NCI-H2171 treated with DMSO at 0.1 percent for 48 hours (cell line): ENCODE measurements around the gene ARSD.
"Not testable (repeated sequence)": the region's sequence is repeated elsewhere in the genome, so short reads cannot be mapped to it uniquely, and the experiment has no call there.

Source experiments
- DNase-seq: peaks from one replicate; lab custom pipeline; 2025; lab: John Stamatoyannopoulos, UW

Gene ARSD, protein sequence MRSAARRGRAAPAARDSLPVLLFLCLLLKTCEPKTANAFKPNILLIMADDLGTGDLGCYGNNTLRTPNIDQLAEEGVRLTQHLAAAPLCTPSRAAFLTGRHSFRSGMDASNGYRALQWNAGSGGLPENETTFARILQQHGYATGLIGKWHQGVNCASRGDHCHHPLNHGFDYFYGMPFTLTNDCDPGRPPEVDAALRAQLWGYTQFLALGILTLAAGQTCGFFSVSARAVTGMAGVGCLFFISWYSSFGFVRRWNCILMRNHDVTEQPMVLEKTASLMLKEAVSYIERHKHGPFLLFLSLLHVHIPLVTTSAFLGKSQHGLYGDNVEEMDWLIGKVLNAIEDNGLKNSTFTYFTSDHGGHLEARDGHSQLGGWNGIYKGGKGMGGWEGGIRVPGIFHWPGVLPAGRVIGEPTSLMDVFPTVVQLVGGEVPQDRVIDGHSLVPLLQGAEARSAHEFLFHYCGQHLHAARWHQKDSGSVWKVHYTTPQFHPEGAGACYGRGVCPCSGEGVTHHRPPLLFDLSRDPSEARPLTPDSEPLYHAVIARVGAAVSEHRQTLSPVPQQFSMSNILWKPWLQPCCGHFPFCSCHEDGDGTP

GRCh38 chrX:2928583-2929434 lies at the start of gene ARSD:
Gene ARSD, minus strand, starts transcription at chrX:2929339. Its CDS starts 64 bp downstream, at chrX:2929275.
- no peak for DNase-seq

DNA sequence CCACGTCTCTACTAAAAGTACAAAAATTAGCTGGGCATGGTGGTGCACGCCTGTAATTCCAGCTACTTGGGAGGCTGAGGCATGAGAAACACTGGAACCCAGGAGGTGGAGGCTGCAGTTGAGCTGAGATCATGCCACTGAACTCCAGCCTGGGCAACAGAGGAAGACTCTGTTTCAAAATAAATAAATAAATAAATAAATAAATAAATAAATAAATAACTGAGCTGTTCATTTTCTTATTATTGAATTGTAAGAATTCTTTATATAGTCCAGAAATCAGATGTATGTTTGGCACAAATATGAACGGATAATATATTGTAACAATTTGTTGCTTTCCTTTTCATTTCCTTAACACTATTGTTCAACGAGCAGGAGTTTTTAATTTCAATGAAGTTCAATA lies 49.5 kb upstream of the ARSD start:
- DNase-seq, result not testable (repeated sequence)

DNA sequence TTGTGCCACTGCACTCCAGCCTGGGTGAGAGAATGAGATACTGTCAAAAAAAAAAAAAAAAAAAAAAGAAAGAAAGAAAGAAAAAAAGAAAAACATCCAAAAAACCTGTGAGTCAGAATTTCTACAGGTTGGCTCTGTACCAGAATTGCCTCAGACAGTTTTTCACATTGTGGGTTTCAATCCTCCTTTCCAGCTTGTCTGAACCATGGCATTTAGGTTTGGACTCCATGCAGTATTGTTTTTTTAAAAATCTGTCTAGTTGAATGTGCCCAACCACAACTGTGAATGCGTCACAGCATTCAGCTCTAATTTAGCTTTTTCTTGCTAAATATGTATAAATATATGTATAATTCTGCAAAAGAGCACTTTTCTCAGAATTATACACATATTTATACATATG lies 45.8 kb upstream of the ARSD start:
- DNase-seq, result no peak

DNA sequence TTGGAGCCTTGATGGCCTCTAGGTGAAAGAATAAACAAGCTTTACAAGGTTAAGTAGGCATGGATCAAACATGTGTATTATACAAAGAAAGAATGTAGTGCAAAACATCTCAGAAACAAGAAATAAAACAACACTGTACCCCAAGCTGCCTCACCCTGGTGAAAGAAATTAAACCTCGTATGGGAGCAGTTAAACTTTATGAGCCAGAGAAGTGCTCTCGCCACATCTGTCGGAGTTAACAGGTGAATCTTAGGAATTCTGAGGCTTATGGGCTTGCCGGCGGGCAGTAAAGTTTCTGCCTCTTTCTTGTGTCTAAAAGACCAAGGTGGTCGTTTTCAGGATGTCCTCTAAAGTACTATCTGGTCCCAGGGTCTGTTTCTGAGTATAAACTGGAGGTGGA lies 43.3 kb upstream of the ARSD start:
- DNase-seq, result no peak

- DNase-seq, result no peak
These were observed 39.9 kb upstream of the ARSD start for GRCh38 chrX:2969021-2969420.

- no peak for DNase-seq
These were observed 39.1 kb upstream of the ARSD start for GRCh38 chrX:2967998-2968909.

- no peak for DNase-seq
These were observed 38.4 kb upstream of the ARSD start for GRCh38 chrX:2967584-2967983.

DNA sequence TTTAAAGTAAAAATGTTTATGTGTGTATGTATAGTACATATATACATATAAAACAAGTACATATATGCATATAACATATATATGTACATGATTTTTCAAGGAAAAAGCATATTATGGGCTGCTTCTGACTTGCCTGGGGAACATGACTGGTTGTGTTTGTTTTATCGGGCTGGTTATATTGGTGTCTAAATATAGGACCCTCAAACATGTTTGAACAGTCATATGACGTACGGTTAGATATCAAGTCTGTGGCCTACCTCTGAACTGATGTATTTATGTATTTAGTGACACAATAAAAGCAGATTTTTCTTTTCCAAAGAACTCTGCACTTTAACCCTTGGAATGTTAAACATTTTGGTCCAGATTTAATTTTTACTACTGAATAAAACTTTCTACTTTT lies 37.9 kb upstream of the ARSD start:
- no peak for DNase-seq

- no peak for DNase-seq
These were observed 36.8 kb upstream of the ARSD start for GRCh38 chrX:2965965-2966364.

DNA sequence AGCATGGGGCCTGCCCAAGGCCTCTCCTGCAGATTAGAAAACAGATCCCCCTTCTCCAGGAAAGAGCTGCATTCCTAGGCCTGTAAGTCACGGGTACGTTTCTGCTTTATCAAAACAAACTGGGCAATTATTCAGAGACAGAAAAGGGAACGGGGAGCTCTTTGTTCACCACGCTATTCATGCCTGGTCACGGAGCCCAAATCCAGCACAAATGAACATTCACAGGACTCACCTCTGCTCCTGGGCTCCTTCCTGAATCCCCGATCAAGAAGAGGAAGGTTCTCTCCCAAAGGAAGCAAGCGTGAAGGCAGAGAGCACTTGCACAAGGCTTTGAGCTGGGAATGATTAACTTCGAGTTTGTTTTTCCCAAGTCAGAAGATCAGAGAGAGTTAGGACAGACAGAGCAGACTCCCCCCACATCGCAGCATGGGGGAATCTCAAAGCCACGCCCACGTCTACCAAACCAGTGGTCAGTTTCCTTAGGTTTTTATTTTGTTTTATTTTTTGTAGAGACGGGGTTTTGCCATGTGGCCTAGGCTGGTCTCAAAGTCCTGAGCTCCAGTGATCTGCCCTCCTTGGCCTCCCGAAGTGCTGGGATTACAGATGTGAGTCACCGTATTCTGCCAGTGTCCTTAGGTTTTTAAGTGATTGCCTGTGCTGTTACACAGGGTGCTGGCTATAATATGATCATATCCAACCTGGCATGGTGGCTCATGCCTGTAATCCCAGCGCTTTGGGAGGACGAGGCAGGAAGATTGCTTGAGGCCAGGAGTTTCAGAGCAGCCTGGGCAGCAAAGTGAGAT lies 35.1 kb upstream of the ARSD start:
- not testable (repeated sequence) for DNase-seq

DNA sequence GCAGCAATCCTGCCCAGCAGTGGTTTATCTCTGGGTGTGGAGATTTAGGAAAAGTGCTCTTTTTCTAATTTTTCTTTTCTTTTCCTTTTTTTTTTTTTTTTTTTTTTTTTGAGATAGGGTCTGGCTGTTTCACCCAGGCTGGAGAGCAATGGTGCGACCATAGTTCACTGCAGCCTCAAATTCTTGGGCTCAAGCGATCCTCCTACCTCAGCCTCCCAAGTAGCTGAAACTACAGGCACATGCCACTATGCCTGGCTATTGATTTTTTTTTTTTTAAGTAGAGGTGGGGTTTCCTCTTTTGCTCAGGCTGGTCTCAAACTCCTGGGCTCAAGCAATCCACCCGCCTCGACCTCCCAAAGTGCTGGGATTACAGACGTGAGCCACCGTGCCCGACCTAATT lies 34.3 kb upstream of the ARSD start:
- DNase-seq, result not testable (repeated sequence)

DNA sequence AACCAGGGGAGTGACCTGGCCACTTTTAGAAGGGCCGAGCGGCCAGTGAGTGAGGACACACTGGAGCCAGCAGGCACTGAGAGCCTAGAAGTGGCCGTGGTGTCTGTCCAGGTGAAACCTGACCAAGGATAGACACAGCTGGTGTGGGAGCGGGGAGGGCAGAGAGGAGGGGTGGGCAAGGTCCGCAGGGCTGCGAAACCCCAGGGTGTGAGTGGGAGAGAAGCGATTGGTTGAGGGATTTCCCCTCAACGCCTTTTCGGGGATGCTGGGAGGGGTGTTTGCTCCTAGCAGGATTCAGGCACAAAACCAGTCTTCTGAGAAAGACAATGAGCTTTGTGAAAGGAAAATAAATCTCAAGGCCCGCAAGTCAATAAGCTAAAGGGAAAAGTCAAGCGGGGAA lies 33.2 kb upstream of the ARSD start:
- DNase-seq, result no peak

- no peak for DNase-seq
These were observed 31.8 kb upstream of the ARSD start for GRCh38 chrX:2960861-2961515.

DNA sequence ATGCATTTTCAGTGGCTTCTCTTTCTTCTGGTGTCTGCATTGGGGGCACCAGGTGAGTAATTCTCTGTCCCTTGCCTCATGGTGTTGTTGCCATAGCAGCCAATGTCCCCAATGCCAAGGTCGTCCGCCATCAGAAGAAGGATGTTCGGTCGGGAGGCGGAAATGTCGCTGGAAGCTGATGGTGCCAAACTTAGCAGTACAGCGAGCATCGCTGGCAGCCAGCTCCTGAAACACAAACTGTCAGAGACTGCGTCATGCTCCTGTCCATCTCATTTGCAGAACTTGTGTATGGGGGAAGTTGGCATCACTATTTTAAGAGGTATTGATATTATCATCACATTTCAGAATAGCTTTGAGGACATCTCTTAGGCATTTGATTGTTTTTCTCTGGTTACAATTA lies 29.1 kb upstream of the ARSD start:
- no peak for DNase-seq

- no peak for DNase-seq
These were observed 26.7 kb upstream of the ARSD start for GRCh38 chrX:2955838-2956237.

DNA sequence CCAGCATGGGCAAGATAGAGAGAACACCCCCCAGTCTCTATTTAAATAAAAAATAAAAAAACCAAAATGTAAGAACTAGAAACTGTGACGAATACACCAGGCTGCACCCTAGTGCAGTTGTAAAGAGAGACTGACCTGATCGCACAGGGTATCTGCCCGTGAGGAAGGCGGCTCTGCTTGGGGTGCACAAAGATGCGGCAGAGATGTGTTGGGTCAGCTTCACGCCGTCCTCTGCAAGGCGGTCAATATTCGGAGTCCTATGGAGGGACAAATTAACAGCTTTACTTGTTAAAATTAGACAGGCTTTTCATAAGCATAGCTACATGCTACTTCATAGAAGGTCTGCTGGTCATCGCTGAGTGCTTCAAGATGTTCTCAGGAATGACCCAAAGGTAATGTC lies 26.1 kb upstream of the ARSD start:
- DNase-seq, result no peak

GRCh38 chrX:2954541-2954940 lies 25.4 kb upstream of the ARSD start:
- no peak for DNase-seq

DNA sequence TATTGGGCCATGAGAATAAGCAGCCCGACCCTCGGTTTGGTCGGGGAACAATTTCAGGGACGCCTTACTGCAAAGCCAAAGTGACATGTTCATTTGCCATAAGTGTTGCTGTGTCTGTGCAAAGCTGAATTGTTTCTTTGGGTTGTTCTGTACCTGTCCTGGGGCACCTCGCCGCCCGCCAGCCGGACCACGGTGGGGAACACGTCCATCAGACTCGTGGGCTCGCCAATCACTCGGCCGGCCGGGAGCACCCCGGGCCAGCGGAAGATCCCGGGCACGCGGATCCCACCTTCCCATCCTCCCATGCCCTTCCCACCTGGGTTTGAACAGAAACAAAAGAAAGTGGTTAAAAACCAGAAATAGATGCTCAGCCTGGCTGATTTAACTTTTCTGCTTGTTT lies 8.8 kb upstream of the ARSD start:
- DNase-seq, result not testable (repeated sequence)

- no peak for DNase-seq
These were observed 5.9 kb upstream of the ARSD start for GRCh38 chrX:2934715-2935710.
